Endothelial cell of umbilical vein (primary cell): ENCODE data around the gene CCDC197. TPM values are rescaled to one million over a fixed set of nuclear protein-coding genes. Genes with fewer than 3 reads are reported as not detected.

Source experiments
- BruUV-seq: library from RNA; stranded (reverse); fragments of 400-500 nt; replicated peaks from 2 replicates; lab custom pipeline; 2021; lab: Mats Ljungman, UMichigan
- CTCF ChIA-PET: fragments of 300-600, 350-600 bp; sonication (Branson Sonifier 250); formaldehyde crosslinking; loops from one replicate; lab custom pipeline; 2021; ENCODE audit warnings: antibody characterized with exemption, inconsistent platforms; lab: Charles Lee
- POLR2A ChIA-PET: fragments of 300-600, 350-600 bp; sonication (Branson Sonifier 250); formaldehyde crosslinking; loops from one replicate; lab custom pipeline; 2021; ENCODE audit warnings: antibody characterized with exemption, inconsistent platforms; lab: Charles Lee
- DNase-seq: peaks from one replicate; pipeline ENCODE4 v3.0.0-alpha.2; 2011; ENCODE audit warnings: low read depth, low spot score
- FAIRE-seq: peaks from 2 replicates; lab custom pipeline; 2011; peaks lifted over from hg19 to GRCh38; lab: Jason Lieb, UNC
- H2AFZ ChIP-seq: 2 replicates; pipeline ENCODE4 v1.6.0; 2012; ENCODE audit warnings: low read depth, low read length, control low read depth, inconsistent platforms
- H3K27ac ChIP-seq: 2 replicates; pipeline ENCODE4 v1.5.1; 2011; ENCODE audit warnings: low read depth, mild to moderate bottlenecking, control low read depth, low read length, moderate library complexity; ENCODE audit not compliant: insufficient read depth
- H3K27me3 ChIP-seq, 2 experiments: 2 replicates each; pipeline versions ENCODE4 v1.6.0 to v1.6.1; 2011; ENCODE audit warnings: low read length in 2 of 2, mixed read lengths in 1 of 2; ENCODE audit not compliant: control insufficient read depth in 2 of 2, insufficient read depth in 2 of 2
- H3K36me3 ChIP-seq, 2 experiments: 2 replicates in 1 of 2; 3 replicates in 1 of 2; pipeline ENCODE4 v1.5.1; 2011; ENCODE audit warnings: low read length in 2 of 2, mild to moderate bottlenecking in 1 of 2, moderate library complexity in 1 of 2; ENCODE audit not compliant: control insufficient read depth in 2 of 2, insufficient read depth in 2 of 2; ENCODE audit errors: extremely low read depth in 1 of 2
- H3K4me1 ChIP-seq: 3 replicates; pipeline ENCODE4 v1.5.1; 2011; ENCODE audit warnings: mild to moderate bottlenecking, low read length; ENCODE audit not compliant: control insufficient read depth, insufficient read depth; ENCODE audit errors: extremely low read depth
- H3K4me2 ChIP-seq: 2 replicates; pipeline ENCODE4 v1.6.1; 2011; ENCODE audit warnings: low read length, control low read depth, mixed read lengths; ENCODE audit not compliant: insufficient read depth
- H3K4me3 ChIP-seq, 3 experiments: fragments of 200-600 bp in 1 of 3; sonication (generic), shearing (Covaris generic) in 1 of 3; replicated peaks in 1 of 3; 2 replicates each; pipeline ENCODE4 v1.5.1; 2011 to 2016; ENCODE audit warnings: control low read depth in 3 of 3, low read length in 3 of 3, mild to moderate bottlenecking in 2 of 3, inconsistent platforms in 1 of 3, low read depth in 1 of 3, moderate library complexity in 1 of 3; ENCODE audit not compliant: insufficient read depth in 1 of 3
- H3K79me2 ChIP-seq: 2 replicates; pipeline ENCODE4 v1.6.0; 2012; ENCODE audit warnings: low read length, inconsistent platforms; ENCODE audit not compliant: control insufficient read depth, insufficient read depth
- H3K9ac ChIP-seq: replicated peaks from 2 replicates; pipeline ENCODE3; 2011; ENCODE audit warnings: low read length, control low read depth; ENCODE audit not compliant: insufficient read depth; ENCODE audit errors: extremely low read depth
- H3K9me1 ChIP-seq: replicated peaks from 3 replicates; pipeline ENCODE4 v1.6.0; 2011; ENCODE audit warnings: mild to moderate bottlenecking, low read length; ENCODE audit not compliant: control insufficient read depth, insufficient read depth; ENCODE audit errors: extremely low read depth
- H3K9me3 ChIP-seq: replicated peaks from 2 replicates; pipeline ENCODE4 v1.5.1; 2012; ENCODE audit warnings: low read length, inconsistent platforms; ENCODE audit not compliant: control insufficient read depth, insufficient read depth
- H4K20me1 ChIP-seq: replicated peaks from 2 replicates; pipeline ENCODE3; 2011; ENCODE audit warnings: mild to moderate bottlenecking, low read length; ENCODE audit not compliant: control insufficient read depth, insufficient read depth; ENCODE audit errors: extremely low read depth
- CTCF ChIP-seq, 2 donors: IDR thresholded peaks; 1 replicate in 1 of 2; 2 replicates in 1 of 2; pipeline ENCODE4 v1.5.1; 2011; ENCODE audit warnings: low read length in 2 of 2, mild to moderate bottlenecking in 2 of 2, moderate library complexity in 2 of 2, control low read depth in 1 of 2, inconsistent platforms in 1 of 2, low read depth in 1 of 2; ENCODE audit not compliant: insufficient read depth in 1 of 2; ENCODE audit errors: extremely low read depth in 1 of 2
- EZH2 ChIP-seq: IDR thresholded peaks from 2 replicates; pipeline ENCODE4 v1.6.1; 2012; ENCODE audit warnings: borderline replicate concordance, low read depth, mild to moderate bottlenecking, moderate library complexity, low read length, inconsistent platforms; ENCODE audit not compliant: severe bottlenecking
- FOS ChIP-seq: IDR thresholded peaks from 2 replicates; pipeline ENCODE4 v1.6.1; 2011; ENCODE audit warnings: mild to moderate bottlenecking, low read length, moderate library complexity, borderline replicate concordance; ENCODE audit not compliant: insufficient read depth
- GATA2 ChIP-seq: IDR thresholded peaks from 2 replicates; pipeline ENCODE4 v1.7.0; 2011; ENCODE audit warnings: low read depth, mild to moderate bottlenecking, moderate library complexity, mixed read lengths, low read length; ENCODE audit not compliant: insufficient read length, insufficient read depth
- JUN ChIP-seq: IDR thresholded peaks from 2 replicates; pipeline ENCODE4 v1.6.1; 2011; ENCODE audit warnings: borderline replicate concordance, low read depth; ENCODE audit not compliant: insufficient read length, insufficient read depth
- MAX ChIP-seq: IDR thresholded peaks from 2 replicates; pipeline ENCODE4 v1.6.1; 2011; ENCODE audit not compliant: insufficient read depth, insufficient read length
- MYC ChIP-seq: IDR thresholded peaks from one replicate; pipeline ENCODE4 v1.6.1; 2011; ENCODE audit warnings: mild to moderate bottlenecking, low read depth, low read length
- POLR2A ChIP-seq: IDR thresholded peaks from 2 replicates; pipeline ENCODE4 v1.6.1; 2012; ENCODE audit warnings: low read depth, mild to moderate bottlenecking, control low read depth, low read length
- POLR2AphosphoS5 ChIP-seq: IDR thresholded peaks from 2 replicates; pipeline ENCODE4 v1.6.1; 2012; ENCODE audit warnings: low read depth, mild to moderate bottlenecking, control low read depth, low read length, moderate library complexity; ENCODE audit not compliant: insufficient read depth
- dilution Hi-C: fragments of 300-500 bp; cut with MboI; formaldehyde crosslinking; loops from one replicate; pipeline ENCODE4 v1.15.0; 2019; ENCODE audit warnings: low sequenced_read_pairs; ENCODE audit not compliant: extremely low pct_ligation_motif_present
- intact Hi-C: fragments of 100-400 bp; cut with micrococcal nuclease; formaldehyde crosslinking; loops from one replicate; pipeline ENCODE4 v1.10.0; 2022
- polyA plus RNA-seq, 4 experiments: library from polyadenylated mRNA; depleted of rRNA in 3 of 4; stranded (reverse) in 3 of 4; unstranded in 1 of 4; fragments of >200 nt; gene quantifications; 2 replicates each; pipeline versions ENCODE4 v1.2.1 to v1.2.3, GENCODE V29; 2011 to 2012; ENCODE audit warnings: missing spikeins in 1 of 4
- total RNA-seq: library from RNA; stranded (reverse); gene quantifications from 2 replicates; pipeline ENCODE4 v1.2.3, GENCODE V29; 2021

The CCDC197 gene
- total and polyA plus RNA-seq, 2 donors (not counting 3 experiments of a cell fraction or from before 2014, with no cell fraction given): not detected

- intact Hi-C loops (no loop called here), dilution Hi-C loops (no loop called here)
- Histone ChIP-seq H2AFZ (no peak overlapping the region), H3K27ac (no peak overlapping the region), H3K9me1 (no peaks in the 10 kb centered on the region), H3K9me3 (no peaks in the 10 kb centered on the region), H3K4me3 (no peak overlapping the region), H3K4me2 (no peak overlapping the region), H3K27me3 (no peaks in the 10 kb centered on the region), H3K36me3 (no peaks in the 10 kb centered on the region), H3K9ac (no peak overlapping the region), H3K79me2 (no peaks in the 10 kb centered on the region), H4K20me1 (no peaks in the 10 kb centered on the region), H3K4me1 (no peaks in the 10 kb centered on the region)
- DNase-seq (no peak), FAIRE-seq (no peak)
- BruUV-seq: no TSS peak
- TF ChIP-seq MAX: no peak
- no peak for TF ChIP-seq POLR2A
- TF ChIP-seq JUN: no peak
- TF ChIP-seq POLR2AphosphoS5: no peak
- TF ChIP-seq FOS: no peak
- ChIA-PET CTCF (interaction anchor here (0.6 to 2.2 kb wide), 4 partner anchors 10 to 126 kb away, joined by 3 to 8 read pairs (median 4); no protein-coding TSS in a partner anchor), POLR2A (no interaction called here)
Observed at GRCh38 chr14:94010625-94011024, 13.5 kb downstream of the CCDC197 start.

GRCh38 chr14:94011795-94012194 lies 14.7 kb downstream of the CCDC197 start:
- POLR2A ChIA-PET: no interaction called here
- Histone ChIP-seq H3K9me3 (no peaks in the 10 kb centered on the region), H3K27ac (no peak overlapping the region), H4K20me1 (no peaks in the 10 kb centered on the region), H3K9me1 (no peaks in the 10 kb centered on the region), H3K4me2 (no peak overlapping the region), H3K4me1 (no peaks in the 10 kb centered on the region), H3K27me3 (no peaks in the 10 kb centered on the region), H3K79me2 (no peaks in the 10 kb centered on the region), H3K4me3 (no peak overlapping the region), H3K9ac (no peak overlapping the region), H2AFZ (no peak overlapping the region), H3K36me3 (no peaks in the 10 kb centered on the region)
- DNase-seq (no peak), FAIRE-seq (peak; percentile 24)
- dilution Hi-C loops (no loop called here), intact Hi-C loops (no loop called here)
- CTCF ChIA-PET: interaction anchor here (1.5 to 2.2 kb wide), 2 partner anchors 9 to 72 kb away, joined by 4 to 8 read pairs; no protein-coding TSS in a partner anchor
- no TSS peak for BruUV-seq
- no peak for TF ChIP-seq MYC
- no peak for TF ChIP-seq MAX
- TF ChIP-seq JUN: no peak
- no peak for TF ChIP-seq GATA2
- no peak for TF ChIP-seq POLR2A
- no peak for TF ChIP-seq CTCF (IDR thresholded peaks at IDR 0.05; ENCODE audit: extremely low read depth in 1 of 2, insufficient read depth in 1 of 2, low read depth in 1 of 2, low read length in 2 of 2)
- TF ChIP-seq FOS: no peak
- no peak for TF ChIP-seq EZH2
- no peak for TF ChIP-seq POLR2AphosphoS5
